Small intestine (tissue), 7 donors: ENCODE data around the gene SERTAD2. TPM values are rescaled to one million over a fixed set of nuclear protein-coding genes. Genes with fewer than 3 reads are reported as not detected.
A peak's percentile ranks its signal among the peaks of the same experiment; 100 is the strongest.

Experiments
- DNase-seq, 2 donors: peaks; one replicate each; pipeline versions ENCODE4 v3.0.0 to v3.0.0-alpha.2; 2013
- FAIRE-seq: peaks from 2 replicates; lab custom pipeline; 2012; peaks lifted over from hg19 to GRCh38; lab: Jason Lieb, UNC
- H3K27ac ChIP-seq, 3 donors: one replicate each; pipeline ENCODE4 v1.5.1; 2013; ENCODE audit warnings: low read length in 2 of 3, mild to moderate bottlenecking in 2 of 3, control low read depth in 1 of 3, inconsistent platforms in 1 of 3, low read depth in 1 of 3, moderate library complexity in 1 of 3
- H3K27me3 ChIP-seq, 3 donors: one replicate each; pipeline ENCODE4 v1.6.1; 2013; ENCODE audit warnings: low read length in 3 of 3, inconsistent platforms in 1 of 3; ENCODE audit not compliant: control insufficient read depth in 3 of 3, insufficient read depth in 3 of 3
- H3K36me3 ChIP-seq, 3 donors: one replicate each; pipeline ENCODE4 v1.6.1; 2013; ENCODE audit warnings: low read length in 3 of 3, inconsistent platforms in 1 of 3, low read depth in 1 of 3, mild to moderate bottlenecking in 1 of 3, moderate library complexity in 1 of 3; ENCODE audit not compliant: control insufficient read depth in 3 of 3, insufficient read depth in 2 of 3
- H3K4me1 ChIP-seq, 3 donors: one replicate each; pipeline ENCODE4 v1.6.1; 2013; ENCODE audit warnings: low read length in 2 of 3, inconsistent platforms in 1 of 3, low read depth in 1 of 3, mild to moderate bottlenecking in 1 of 3, moderate library complexity in 1 of 3; ENCODE audit not compliant: control insufficient read depth in 3 of 3, insufficient read depth in 2 of 3
- H3K4me3 ChIP-seq, 3 donors: one replicate each; pipeline ENCODE4 v1.5.1; 2013; ENCODE audit warnings: low read length in 3 of 3, control low read depth in 1 of 3, inconsistent platforms in 1 of 3, low read depth in 1 of 3, mild to moderate bottlenecking in 1 of 3, moderate library complexity in 1 of 3
- H3K9me3 ChIP-seq, 2 donors: one replicate each; pipeline ENCODE4 v1.6.1; 2013; ENCODE audit warnings: low read depth in 1 of 2, low read length in 1 of 2; ENCODE audit not compliant: control insufficient read depth in 2 of 2, insufficient read depth in 1 of 2
- WGBS, 3 donors: extraction: QIAGEN DNeasy Blood & Tissue Kit; methylation state at CpG; one replicate each; pipeline ENCODE4 v1.1.7; 2013; 5-methylcytosine and 5-hydroxymethylcytosine counted together
- polyA plus RNA-seq, 4 donors: library from polyadenylated mRNA; stranded (reverse) in 3 of 4; unstranded in 1 of 4; fragments of 200-250 nt in 3 of 4; fragments of 120-200 nt in 1 of 4; gene quantifications; one replicate each; pipeline versions ENCODE4 v1.2.1 to v1.2.3, GENCODE V29; 2013
- donor health status: healthy with polysubstance abuse.
- donor health status: control.
- donor health status: control.
- donor health status: Bipolar disorder and iron deficiency.
- donor health status: healthy.

The SERTAD2 gene
- polyA plus RNA-seq, 4 donors: 2.7 to 22.0 (median 5.8) TPM

GRCh38 chr2:64667535-64667934, 13.8 kb upstream of the SERTAD2 start:
- no peaks in the 10 kb centered on the region for H3K36me3 ChIP-seq
- 89 to 100% (median 94%) methylated on average over 1 of the region's 1 CpG for WGBS, 3 donors
- no peak for FAIRE-seq
- DNase-seq: no peak
- no peak overlapping the region for H3K4me3 ChIP-seq
- no peaks in the 10 kb centered on the region for H3K27me3 ChIP-seq
- no peaks in the 10 kb centered on the region for H3K9me3 ChIP-seq
- H3K4me1 ChIP-seq: no peaks in the 10 kb centered on the region
- no peak overlapping the region for H3K27ac ChIP-seq

GRCh38 chr2:64666810-64667438, 13.2 kb upstream of the SERTAD2 start:
- 59 to 75% (median 59%) methylated on average over 3 of the region's 3 CpGs for WGBS, 3 donors
- no peaks in the 10 kb centered on the region for H3K36me3 ChIP-seq
- H3K9me3 ChIP-seq: no peaks in the 10 kb centered on the region
- H3K27me3 ChIP-seq: no peaks in the 10 kb centered on the region
- FAIRE-seq (no peak), DNase-seq (peak in 1 of 2 donors; percentile 25)
- H3K4me1 ChIP-seq: no peaks in the 10 kb centered on the region
- no peak overlapping the region for H3K27ac ChIP-seq
- no peak overlapping the region for H3K4me3 ChIP-seq

GRCh38 chr2:64665709-64666108, 12.0 kb upstream of the SERTAD2 start:
- no peak for FAIRE-seq
- Histone ChIP-seq H3K4me3 (no peak overlapping the region), H3K36me3 (no peaks in the 10 kb centered on the region), H3K9me3 (no peaks in the 10 kb centered on the region), H3K4me1 (no peaks in the 10 kb centered on the region), H3K27ac (no peak overlapping the region), H3K27me3 (no peaks in the 10 kb centered on the region)
- DNase-seq: no peak
- WGBS, 3 donors: 92 to 98% (median 96%) methylated on average over 6 to 8 of the region's 8 CpGs

GRCh38 chr2:64663402-64663801, 9.7 kb upstream of the SERTAD2 start:
- H3K36me3 ChIP-seq: no peaks in the 10 kb centered on the region
- no peaks in the 10 kb centered on the region for H3K9me3 ChIP-seq
- no peak overlapping the region for H3K27ac ChIP-seq
- DNase-seq: no peak
- 97 to 100% (median 100%) methylated on average over 1 of the region's 1 CpG for WGBS, 3 donors
- H3K4me1 ChIP-seq: no peaks in the 10 kb centered on the region
- no peaks in the 10 kb centered on the region for H3K27me3 ChIP-seq
- H3K4me3 ChIP-seq: no peak overlapping the region
- no peak for FAIRE-seq

GRCh38 chr2:64661741-64662169, 8.0 kb upstream of the SERTAD2 start:
- H3K27ac ChIP-seq: no peak overlapping the region
- no peaks in the 10 kb centered on the region for H3K9me3 ChIP-seq
- no peaks in the 10 kb centered on the region for H3K36me3 ChIP-seq
- no peaks in the 10 kb centered on the region for H3K4me1 ChIP-seq
- 83 to 89% (median 85%) methylated on average over 2 of the region's 2 CpGs for WGBS, 3 donors
- DNase-seq: no peak
- H3K4me3 ChIP-seq: no peak overlapping the region
- no peak for FAIRE-seq
- no peaks in the 10 kb centered on the region for H3K27me3 ChIP-seq

GRCh38 chr2:64659252-64659651, 5.5 kb upstream of the SERTAD2 start:
- H3K4me3 ChIP-seq: no peak overlapping the region
- H3K27ac ChIP-seq: no peak overlapping the region
- no peaks in the 10 kb centered on the region for H3K9me3 ChIP-seq
- H3K36me3 ChIP-seq: no peaks in the 10 kb centered on the region
- H3K27me3 ChIP-seq: no peaks in the 10 kb centered on the region
- no peak for DNase-seq
- WGBS, 3 donors: 77 to 86% (median 86%) methylated on average over 2 of the region's 2 CpGs
- H3K4me1 ChIP-seq: peaks cover 0 to 4% (median 0%) of the 10 kb centered on the region in 3 donors
- FAIRE-seq: no peak

GRCh38 chr2:64658269-64658668, 4.6 kb upstream of the SERTAD2 start:
- FAIRE-seq: no peak

GRCh38 chr2:64657411-64657810, 3.7 kb upstream of the SERTAD2 start:
- FAIRE-seq (no peak), DNase-seq (no peak)
- Histone ChIP-seq H3K27ac (no peak overlapping the region), H3K4me1 (peaks cover 0 to 5% (median 0%) of the 10 kb centered on the region in 3 donors), H3K27me3 (no peaks in the 10 kb centered on the region), H3K9me3 (no peaks in the 10 kb centered on the region), H3K4me3 (no peak overlapping the region), H3K36me3 (no peaks in the 10 kb centered on the region)
- 85 to 94% (median 93%) methylated on average over 2 of the region's 2 CpGs for WGBS, 3 donors

More at GRCh38 chr2:64658269-64658668, 4.6 kb upstream of the SERTAD2 start:
- no peaks in the 10 kb centered on the region for H3K36me3 ChIP-seq
- no peaks in the 10 kb centered on the region for H3K9me3 ChIP-seq
- no peak overlapping the region for H3K27ac ChIP-seq
- H3K4me1 ChIP-seq: peaks cover 0 to 4% (median 0%) of the 10 kb centered on the region in 3 donors
- WGBS, 3 donors: 79 to 88% (median 82%) methylated on average over 6 of the region's 6 CpGs
- H3K4me3 ChIP-seq: no peak overlapping the region
- no peak for DNase-seq
- H3K27me3 ChIP-seq: no peaks in the 10 kb centered on the region

GRCh38 chr2:64656379-64656778, 2.7 kb upstream of the SERTAD2 start:
- H3K27me3 ChIP-seq: no peaks in the 10 kb centered on the region
- H3K4me1 ChIP-seq: peaks cover 0 to 13% (median 0%) of the 10 kb centered on the region in 3 donors
- H3K4me3 ChIP-seq: no peak overlapping the region
- FAIRE-seq (no peak), DNase-seq (no peak)
- 92 to 100% (median 100%) methylated on average over 2 of the region's 2 CpGs for WGBS, 3 donors
- H3K9me3 ChIP-seq: no peaks in the 10 kb centered on the region
- no peak overlapping the region for H3K27ac ChIP-seq
- no peaks in the 10 kb centered on the region for H3K36me3 ChIP-seq
